ENCODE results near the gene PDE6A.
"Not testable (repeated sequence)": the region's sequence is repeated elsewhere in the genome, so short reads cannot be mapped to it uniquely, and the experiment has no call there.

The PDE6A gene

GRCh38 chr5:149858481-149858880 is 86.1 kb downstream of the PDE6A start:
- not testable (repeated sequence) for DNase-seq

GRCh38 chr5:149857499-149857898 is 87.1 kb downstream of the PDE6A start:
- DNase-seq = no peak

GRCh38 chr5:149855366-149855765 is 89.2 kb downstream of the PDE6A start:
- DNase-seq = no peak

GRCh38 chr5:149854866-149855265 is 89.7 kb downstream of the PDE6A start:
- no peak for DNase-seq

- DNase-seq = no peak
These were observed 90.9 kb downstream of the PDE6A start for GRCh38 chr5:149853701-149854100.

- no peak for DNase-seq
These were observed 91.3 kb downstream of the PDE6A start for GRCh38 chr5:149853331-149853648.

- no peak for DNase-seq
These were observed 91.8 kb downstream of the PDE6A start for GRCh38 chr5:149852641-149853330.

GRCh38 chr5:149851211-149851610 is 93.4 kb downstream of the PDE6A start:
- DNase-seq = no peak

GRCh38 chr5:149849966-149850910 is 94.4 kb downstream of the PDE6A start:
- DNase-seq = no peak

GRCh38 chr5:149849280-149849965 is 95.2 kb downstream of the PDE6A start:
- no peak for DNase-seq

- DNase-seq = no peak
These were observed 97.0 kb downstream of the PDE6A start for GRCh38 chr5:149847611-149848010.

GRCh38 chr5:149846021-149846420 is 98.6 kb downstream of the PDE6A start:
- DNase-seq = no peak

- DNase-seq = no peak
These were observed 99.0 kb downstream of the PDE6A start for GRCh38 chr5:149845601-149846000.

GRCh38 chr5:149841851-149842793 is 102.5 kb downstream of the PDE6A start:
- no peak for DNase-seq

GRCh38 chr5:149840226-149840825 is 104.3 kb downstream of the PDE6A start:
- DNase-seq = no peak

GRCh38 chr5:149839761-149840160 is 104.8 kb downstream of the PDE6A start:
- DNase-seq = no peak

GRCh38 chr5:149838881-149839739 is 105.5 kb downstream of the PDE6A start:
- no peak for DNase-seq

GRCh38 chr5:149837680-149838269 is 106.8 kb downstream of the PDE6A start:
- DNase-seq = no peak

GRCh38 chr5:149836451-149837139 is 108.0 kb downstream of the PDE6A start:
- DNase-seq = no peak
